Measurements from ENCODE around the gene SIN3B. TPM values are rescaled to one million over a fixed set of nuclear protein-coding genes. Genes with fewer than 3 reads are reported as not detected.

SIN3B gene
- total and polyA plus RNA-seq, 2 donors: 6.4 to 32.8 TPM

DNA sequence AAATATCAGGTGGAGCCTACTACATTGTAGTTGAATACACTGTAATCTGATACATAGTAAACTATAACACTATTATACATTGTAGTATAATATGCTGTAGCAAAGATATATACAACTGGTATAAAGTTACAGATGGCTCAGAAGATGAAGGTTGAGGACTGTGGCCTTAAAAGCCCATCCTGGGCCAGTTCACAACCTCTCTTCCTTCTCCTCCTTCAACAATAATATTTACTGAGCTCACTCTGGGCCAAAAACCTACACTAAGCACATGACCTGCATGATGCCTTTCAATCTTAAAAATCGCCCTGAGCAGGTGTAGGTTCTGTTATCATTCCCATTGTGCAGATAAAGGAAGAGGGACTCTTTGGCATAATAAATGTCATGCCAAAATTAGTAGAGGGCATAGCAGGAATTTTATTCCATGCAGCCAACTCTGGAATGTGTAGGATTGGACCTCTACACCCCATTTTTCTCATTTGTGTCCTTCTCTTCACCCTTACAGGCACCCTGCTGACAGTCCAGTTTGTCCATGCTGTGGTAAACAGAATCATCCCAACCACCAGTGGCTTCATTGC lies 14.6 kb upstream of the SIN3B start:
- H3K4me3 ChIP-seq (ENCODE audit: low read length in 2 of 2): no peak overlapping the region
- peak in 1 of 9 donors; percentile 1 for DNase-seq (ENCODE audit: low read depth in 6 of 9, low spot score in 9 of 9)
- no peaks in the 10 kb centered on the region for H3K27me3 ChIP-seq (ENCODE audit: control insufficient read depth in 2 of 2, insufficient read depth in 1 of 2, low read length in 1 of 2)
- no peaks in the 10 kb centered on the region for H3K4me1 ChIP-seq (ENCODE audit: control insufficient read depth in 2 of 2, insufficient read depth in 2 of 2, low read length in 2 of 2)
- H3K9me3 ChIP-seq (ENCODE audit: control insufficient read depth in 2 of 2, insufficient read depth in 1 of 2, low read length in 1 of 2): peaks cover 2 to 10% of the 10 kb centered on the region in 2 donors
- 52% methylated on average over 1 of the region's 1 CpG for WGBS
- H3K27ac ChIP-seq (ENCODE audit: low read depth in 1 of 2, low read length in 1 of 2): no peak overlapping the region
- H3K36me3 ChIP-seq (ENCODE audit: control insufficient read depth in 2 of 2, insufficient read depth in 2 of 2, low read length in 1 of 2): no peaks in the 10 kb centered on the region

DNA sequence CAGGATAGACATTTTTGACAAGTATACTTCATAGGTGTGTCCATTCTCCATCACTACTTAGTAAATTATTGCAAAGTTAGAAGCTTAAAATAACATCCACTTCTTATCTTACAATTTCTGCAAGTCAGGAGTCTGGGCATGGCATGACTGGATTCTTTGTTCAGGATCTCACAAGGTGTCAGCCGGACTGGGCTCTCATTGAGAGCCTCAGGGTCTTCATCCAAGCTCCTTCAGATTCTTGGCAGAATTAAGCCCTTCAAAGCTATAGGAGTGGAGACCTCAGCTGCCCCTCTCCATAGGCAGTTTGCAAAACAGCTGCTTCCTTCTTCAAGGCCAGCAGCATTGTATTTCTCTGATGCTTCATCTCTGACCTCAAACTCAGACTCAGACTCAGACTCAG lies 9.1 kb upstream of the SIN3B start:
- no peak for DNase-seq (ENCODE audit: low read depth in 6 of 9, low spot score in 9 of 9)
- no peaks in the 10 kb centered on the region for H3K9me3 ChIP-seq (ENCODE audit: control insufficient read depth in 2 of 2, insufficient read depth in 1 of 2, low read length in 1 of 2)
- no peak overlapping the region for H3K27ac ChIP-seq (ENCODE audit: low read depth in 1 of 2, low read length in 1 of 2)
- H3K4me1 ChIP-seq (ENCODE audit: control insufficient read depth in 2 of 2, insufficient read depth in 2 of 2, low read length in 2 of 2): no peaks in the 10 kb centered on the region
- WGBS: 94% methylated on average over 1 of the region's 1 CpG
- H3K4me3 ChIP-seq (ENCODE audit: low read length in 2 of 2): no peak overlapping the region
- no peaks in the 10 kb centered on the region for H3K36me3 ChIP-seq (ENCODE audit: control insufficient read depth in 2 of 2, insufficient read depth in 2 of 2, low read length in 1 of 2)
- H3K27me3 ChIP-seq (ENCODE audit: control insufficient read depth in 2 of 2, insufficient read depth in 1 of 2, low read length in 1 of 2): peaks cover 0 to under 1% of the 10 kb centered on the region in 2 donors

DNA sequence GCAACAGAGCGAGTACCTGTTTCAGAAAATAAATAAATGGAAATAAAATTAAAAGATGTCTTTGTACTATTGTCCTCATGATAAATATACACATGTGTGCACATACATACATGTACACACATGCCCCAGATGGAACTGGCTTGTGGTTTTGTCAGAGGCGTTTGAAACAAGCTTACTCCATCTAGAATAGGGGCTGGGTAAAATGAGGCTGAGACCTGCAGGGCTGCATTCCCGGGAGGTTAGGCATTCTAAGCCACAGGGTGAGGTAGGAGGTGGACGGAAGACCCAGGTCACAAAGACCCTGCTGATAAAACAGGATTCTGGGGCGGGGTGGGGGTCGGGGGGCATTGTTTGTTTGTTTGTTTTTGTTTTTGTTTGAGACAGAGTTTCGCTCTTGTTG lies 8.1 kb upstream of the SIN3B start:
- H3K4me1 ChIP-seq (ENCODE audit: control insufficient read depth in 2 of 2, insufficient read depth in 2 of 2, low read length in 2 of 2): peaks cover 0 to 2% of the 10 kb centered on the region in 2 donors
- no peak for DNase-seq (ENCODE audit: low read depth in 6 of 9, low spot score in 9 of 9)
- H3K27me3 ChIP-seq (ENCODE audit: control insufficient read depth in 2 of 2, insufficient read depth in 1 of 2, low read length in 1 of 2): peaks cover 2 to 9% of the 10 kb centered on the region in 2 donors
- WGBS: 87% methylated on average over 7 of the region's 7 CpGs
- no peaks in the 10 kb centered on the region for H3K9me3 ChIP-seq (ENCODE audit: control insufficient read depth in 2 of 2, insufficient read depth in 1 of 2, low read length in 1 of 2)
- H3K27ac ChIP-seq (ENCODE audit: low read depth in 1 of 2, low read length in 1 of 2): no peak overlapping the region
- no peaks in the 10 kb centered on the region for H3K36me3 ChIP-seq (ENCODE audit: control insufficient read depth in 2 of 2, insufficient read depth in 2 of 2, low read length in 1 of 2)
- H3K4me3 ChIP-seq (ENCODE audit: low read length in 2 of 2): no peak overlapping the region

DNA sequence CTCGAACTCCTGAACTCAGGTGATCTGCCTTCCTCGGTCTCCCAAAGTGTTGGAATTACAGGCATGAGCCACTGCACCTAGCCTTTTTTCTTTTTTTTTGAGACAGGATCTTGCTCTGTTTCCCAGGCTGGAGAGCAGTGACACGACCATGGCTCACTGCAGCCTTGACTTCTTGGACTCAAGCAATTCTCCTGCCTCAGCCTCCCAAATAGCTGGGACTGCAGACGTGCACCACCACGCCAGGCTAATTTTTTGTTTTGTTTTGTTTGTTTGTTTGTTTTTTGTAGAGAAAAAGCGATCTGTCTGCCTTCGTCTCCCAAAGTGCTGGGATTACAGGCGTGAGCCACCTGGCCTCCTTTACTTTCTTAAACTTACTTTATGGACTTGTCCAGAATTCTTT lies 6.5 kb upstream of the SIN3B start:
- WGBS: 95% methylated on average over 8 of the region's 8 CpGs
- no peak for DNase-seq (ENCODE audit: low read depth in 6 of 9, low spot score in 9 of 9)
- Histone ChIP-seq H3K36me3 (ENCODE audit: control insufficient read depth in 2 of 2, insufficient read depth in 2 of 2, low read length in 1 of 2) (no peaks in the 10 kb centered on the region), H3K9me3 (ENCODE audit: control insufficient read depth in 2 of 2, insufficient read depth in 1 of 2, low read length in 1 of 2) (no peaks in the 10 kb centered on the region), H3K27ac (ENCODE audit: low read depth in 1 of 2, low read length in 1 of 2) (no peak overlapping the region), H3K4me3 (ENCODE audit: low read length in 2 of 2) (no peak overlapping the region), H3K27me3 (ENCODE audit: control insufficient read depth in 2 of 2, insufficient read depth in 1 of 2, low read length in 1 of 2) (peaks cover 2 to 15% of the 10 kb centered on the region in 2 donors), H3K4me1 (ENCODE audit: control insufficient read depth in 2 of 2, insufficient read depth in 2 of 2, low read length in 2 of 2) (peaks cover 0 to 3% of the 10 kb centered on the region in 2 donors)

DNA sequence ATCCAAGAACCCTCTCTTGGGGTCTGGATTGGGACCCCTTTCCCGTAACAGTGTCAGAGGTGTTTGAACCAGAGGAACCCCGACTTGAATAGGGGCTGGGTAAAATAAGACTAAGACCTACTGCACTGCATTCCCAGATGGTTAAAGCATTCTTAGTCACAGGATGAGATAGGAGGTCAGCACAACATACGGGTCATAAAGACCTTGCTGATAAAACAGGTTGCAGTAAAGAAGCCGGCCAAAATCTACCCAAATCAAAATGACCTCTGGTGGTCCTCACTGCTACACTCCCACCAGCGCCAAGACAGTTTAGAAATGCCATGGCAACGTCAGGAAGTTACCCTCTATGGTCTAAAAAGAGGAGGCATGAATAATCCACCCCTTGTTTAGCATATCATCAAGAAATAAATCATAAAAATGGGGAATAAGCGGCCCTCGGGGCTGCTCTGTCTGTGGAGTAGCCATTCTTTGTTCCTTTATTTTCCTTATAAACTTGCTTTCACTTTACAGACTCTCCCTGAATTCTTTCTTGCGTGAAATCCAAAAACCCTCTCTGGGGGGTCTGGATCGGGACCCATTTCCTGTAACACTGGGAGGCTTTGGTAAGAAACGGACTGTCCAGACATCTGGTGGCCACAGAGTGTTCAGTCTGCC lies 4.4 kb upstream of the SIN3B start:
- WGBS: 47% methylated on average over 11 of the region's 11 CpGs
- H3K36me3 ChIP-seq (ENCODE audit: control insufficient read depth in 2 of 2, insufficient read depth in 2 of 2, low read length in 1 of 2): no peaks in the 10 kb centered on the region
- peaks cover 2 to 15% of the 10 kb centered on the region in 2 donors for H3K27me3 ChIP-seq (ENCODE audit: control insufficient read depth in 2 of 2, insufficient read depth in 1 of 2, low read length in 1 of 2)
- no peak for DNase-seq (ENCODE audit: low read depth in 6 of 9, low spot score in 9 of 9)
- H3K4me3 ChIP-seq (ENCODE audit: low read length in 2 of 2): no peak overlapping the region
- H3K4me1 ChIP-seq (ENCODE audit: control insufficient read depth in 2 of 2, insufficient read depth in 2 of 2, low read length in 2 of 2): peaks cover 1 to 9% of the 10 kb centered on the region in 2 donors
- H3K9me3 ChIP-seq (ENCODE audit: control insufficient read depth in 2 of 2, insufficient read depth in 1 of 2, low read length in 1 of 2): no peaks in the 10 kb centered on the region
- H3K27ac ChIP-seq (ENCODE audit: low read depth in 1 of 2, low read length in 1 of 2): peak overlapping the region in 1 of 2 donors; percentile 61

DNA sequence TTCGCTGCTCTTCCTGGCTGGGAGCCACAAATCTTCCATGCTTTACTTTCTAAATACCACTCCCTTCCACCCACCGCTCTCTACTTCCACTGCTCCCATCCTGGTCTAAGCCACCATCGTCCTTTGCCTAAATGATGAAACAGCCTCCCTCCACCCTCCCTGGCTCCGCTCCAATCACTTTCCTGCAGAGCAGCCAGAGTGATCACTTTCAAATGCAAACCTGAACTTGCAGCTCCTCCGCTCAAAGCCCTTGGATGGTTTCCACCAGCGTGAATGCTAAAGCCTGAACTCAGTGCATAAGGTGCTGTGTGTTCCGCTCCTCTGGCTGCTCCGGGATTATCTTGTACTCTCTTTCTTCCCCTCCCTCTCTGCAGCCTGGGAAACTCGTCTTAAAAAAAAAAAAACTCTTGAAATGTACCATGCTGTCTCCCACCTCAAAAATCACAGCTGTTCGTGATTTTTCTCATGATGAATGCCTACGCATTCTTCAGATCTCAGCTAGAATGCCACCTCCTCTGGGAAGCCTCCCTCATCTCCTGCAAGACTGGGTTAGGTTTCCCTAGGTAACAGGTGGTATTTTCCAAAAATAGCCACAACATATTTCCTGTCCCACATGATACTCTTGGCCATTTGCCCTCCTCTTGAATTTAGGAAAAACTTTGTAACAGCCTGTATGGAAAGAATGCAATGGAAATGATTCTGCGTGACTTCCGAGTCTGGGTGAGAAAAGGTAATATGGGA lies 3.7 kb upstream of the SIN3B start:
- Histone ChIP-seq H3K27ac (ENCODE audit: low read depth in 1 of 2, low read length in 1 of 2) (peak overlapping the region in 1 of 2 donors; percentile 61), H3K27me3 (ENCODE audit: control insufficient read depth in 2 of 2, insufficient read depth in 1 of 2, low read length in 1 of 2) (peaks cover 2 to 15% of the 10 kb centered on the region in 2 donors), H3K4me3 (ENCODE audit: low read length in 2 of 2) (no peak overlapping the region), H3K36me3 (ENCODE audit: control insufficient read depth in 2 of 2, insufficient read depth in 2 of 2, low read length in 1 of 2) (no peaks in the 10 kb centered on the region), H3K4me1 (ENCODE audit: control insufficient read depth in 2 of 2, insufficient read depth in 2 of 2, low read length in 2 of 2) (peaks cover 3 to 12% of the 10 kb centered on the region in 2 donors), H3K9me3 (ENCODE audit: control insufficient read depth in 2 of 2, insufficient read depth in 1 of 2, low read length in 1 of 2) (no peaks in the 10 kb centered on the region)
- no peak for DNase-seq (ENCODE audit: low read depth in 6 of 9, low spot score in 9 of 9)
- WGBS: 38% methylated on average over 13 of the region's 13 CpGs

DNA sequence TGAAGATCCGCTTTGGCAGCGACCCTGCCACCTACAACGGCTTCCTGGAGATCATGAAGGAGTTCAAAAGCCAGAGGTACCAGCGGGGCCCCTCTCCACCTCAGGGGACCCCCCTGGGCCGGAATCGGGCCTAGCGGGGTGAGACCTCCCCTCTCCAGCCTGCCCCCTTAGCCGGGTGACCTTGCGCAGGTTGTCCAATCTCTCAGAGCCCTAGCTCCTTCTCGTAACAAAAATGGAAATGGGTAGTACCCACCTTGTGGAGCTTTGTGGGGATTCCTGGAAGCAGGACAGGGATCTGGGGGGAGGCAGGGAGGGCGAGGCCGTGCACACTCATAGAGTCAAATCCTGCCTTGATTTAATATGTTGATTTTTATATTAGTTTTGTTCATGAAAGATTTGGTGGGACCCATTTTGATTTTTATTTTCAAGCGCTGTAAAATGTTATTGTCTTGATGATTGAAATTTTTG lies 658 bp downstream of the SIN3B start:
- no peak for DNase-seq (ENCODE audit: low read depth in 6 of 9, low spot score in 9 of 9)
- Histone ChIP-seq H3K36me3 (ENCODE audit: control insufficient read depth in 2 of 2, insufficient read depth in 2 of 2, low read length in 1 of 2) (peaks cover 25 to 30% of the 10 kb centered on the region in 2 donors), H3K4me1 (ENCODE audit: control insufficient read depth in 2 of 2, insufficient read depth in 2 of 2, low read length in 2 of 2) (peaks cover 3 to 12% of the 10 kb centered on the region in 2 donors), H3K9me3 (ENCODE audit: control insufficient read depth in 2 of 2, insufficient read depth in 1 of 2, low read length in 1 of 2) (no peaks in the 10 kb centered on the region), H3K4me3 (ENCODE audit: low read length in 2 of 2) (peak overlapping the region; percentile 56 to 82), H3K27ac (ENCODE audit: low read depth in 1 of 2, low read length in 1 of 2) (peak overlapping the region in 1 of 2 donors; percentile 36), H3K27me3 (ENCODE audit: control insufficient read depth in 2 of 2, insufficient read depth in 1 of 2, low read length in 1 of 2) (peaks cover 2 to 15% of the 10 kb centered on the region in 2 donors)
- 41% methylated on average over 13 of the region's 13 CpGs for WGBS

DNA sequence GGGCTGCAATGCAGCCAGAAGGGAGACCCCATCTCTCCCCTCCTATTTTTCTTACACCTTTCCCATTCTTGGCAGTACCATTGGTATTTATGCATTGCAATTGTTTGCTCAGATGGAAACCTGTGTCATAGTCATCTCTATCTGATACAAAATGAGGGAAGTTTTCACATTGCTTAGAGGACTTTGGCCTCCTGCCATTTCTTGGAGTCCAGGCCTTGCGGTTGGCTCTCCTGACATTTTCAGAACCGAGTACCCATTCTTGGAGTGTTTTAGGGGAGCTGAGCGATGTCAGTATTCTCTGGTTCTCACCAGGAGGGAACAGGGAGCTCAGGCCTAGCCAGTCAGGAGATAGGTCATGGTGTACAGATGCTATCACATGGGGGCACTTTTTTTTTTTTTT lies 1.5 kb downstream of the SIN3B start:
- no peak overlapping the region for H3K4me3 ChIP-seq (ENCODE audit: low read length in 2 of 2)
- DNase-seq (ENCODE audit: low read depth in 6 of 9, low spot score in 9 of 9): no peak
- whole genome bisulfite sequencing: 91% methylated on average over 3 of the region's 3 CpGs
- H3K9me3 ChIP-seq (ENCODE audit: control insufficient read depth in 2 of 2, insufficient read depth in 1 of 2, low read length in 1 of 2): no peaks in the 10 kb centered on the region
- H3K27ac ChIP-seq (ENCODE audit: low read depth in 1 of 2, low read length in 1 of 2): no peak overlapping the region
- peaks cover 26 to 30% of the 10 kb centered on the region in 2 donors for H3K36me3 ChIP-seq (ENCODE audit: control insufficient read depth in 2 of 2, insufficient read depth in 2 of 2, low read length in 1 of 2)
- peaks cover 2 to 8% of the 10 kb centered on the region in 2 donors for H3K27me3 ChIP-seq (ENCODE audit: control insufficient read depth in 2 of 2, insufficient read depth in 1 of 2, low read length in 1 of 2)
- H3K4me1 ChIP-seq (ENCODE audit: control insufficient read depth in 2 of 2, insufficient read depth in 2 of 2, low read length in 2 of 2): peaks cover 3 to 12% of the 10 kb centered on the region in 2 donors

DNA sequence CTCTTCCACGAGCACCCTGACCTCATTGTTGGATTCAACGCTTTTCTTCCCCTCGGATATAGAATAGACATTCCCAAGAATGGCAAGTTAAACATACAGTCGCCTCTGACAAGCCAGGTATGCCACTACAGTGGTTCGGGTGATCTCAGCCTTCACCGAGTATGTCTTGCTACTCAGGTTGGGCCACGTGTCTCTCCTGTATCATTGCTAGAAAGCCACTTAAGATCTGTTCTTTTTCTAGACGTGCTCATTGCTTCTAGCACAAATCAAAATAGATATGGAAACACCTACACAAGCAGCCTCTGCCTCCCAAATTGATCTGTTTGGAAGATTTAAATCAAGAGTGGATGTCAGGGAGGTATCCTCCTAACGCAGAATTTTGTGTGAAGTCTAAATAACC lies 2.3 kb downstream of the SIN3B start:
- H3K36me3 ChIP-seq (ENCODE audit: control insufficient read depth in 2 of 2, insufficient read depth in 2 of 2, low read length in 1 of 2): peaks cover 32 to 34% of the 10 kb centered on the region in 2 donors
- H3K27ac ChIP-seq (ENCODE audit: low read depth in 1 of 2, low read length in 1 of 2): no peak overlapping the region

More for the DNA sequence above, 2.3 kb downstream of the SIN3B start:
- 99% methylated on average over 9 of the region's 9 CpGs for WGBS
- H3K4me3 ChIP-seq (ENCODE audit: low read length in 2 of 2): no peak overlapping the region
- H3K27me3 ChIP-seq (ENCODE audit: control insufficient read depth in 2 of 2, insufficient read depth in 1 of 2, low read length in 1 of 2): peaks cover 0 to 3% of the 10 kb centered on the region in 2 donors
- no peak for DNase-seq (ENCODE audit: low read depth in 6 of 9, low spot score in 9 of 9)
- H3K4me1 ChIP-seq (ENCODE audit: control insufficient read depth in 2 of 2, insufficient read depth in 2 of 2, low read length in 2 of 2): peaks cover 3 to 11% of the 10 kb centered on the region in 2 donors
- H3K9me3 ChIP-seq (ENCODE audit: control insufficient read depth in 2 of 2, insufficient read depth in 1 of 2, low read length in 1 of 2): no peaks in the 10 kb centered on the region

All from thymus (tissue), 11 donors.